Camera-type eye (tissue), 1 donor: ENCODE data around the gene INPP5J. TPM values are rescaled to one million over a fixed set of nuclear protein-coding genes. Genes with fewer than 3 reads are reported as not detected.

Experiments
- total RNA-seq: library from RNA; depleted of rRNA; stranded (reverse); fragments of >200 nt; gene quantifications from one replicate; pipeline ENCODE4 v1.2.3, GENCODE V29; 2014

INPP5J gene, protein sequence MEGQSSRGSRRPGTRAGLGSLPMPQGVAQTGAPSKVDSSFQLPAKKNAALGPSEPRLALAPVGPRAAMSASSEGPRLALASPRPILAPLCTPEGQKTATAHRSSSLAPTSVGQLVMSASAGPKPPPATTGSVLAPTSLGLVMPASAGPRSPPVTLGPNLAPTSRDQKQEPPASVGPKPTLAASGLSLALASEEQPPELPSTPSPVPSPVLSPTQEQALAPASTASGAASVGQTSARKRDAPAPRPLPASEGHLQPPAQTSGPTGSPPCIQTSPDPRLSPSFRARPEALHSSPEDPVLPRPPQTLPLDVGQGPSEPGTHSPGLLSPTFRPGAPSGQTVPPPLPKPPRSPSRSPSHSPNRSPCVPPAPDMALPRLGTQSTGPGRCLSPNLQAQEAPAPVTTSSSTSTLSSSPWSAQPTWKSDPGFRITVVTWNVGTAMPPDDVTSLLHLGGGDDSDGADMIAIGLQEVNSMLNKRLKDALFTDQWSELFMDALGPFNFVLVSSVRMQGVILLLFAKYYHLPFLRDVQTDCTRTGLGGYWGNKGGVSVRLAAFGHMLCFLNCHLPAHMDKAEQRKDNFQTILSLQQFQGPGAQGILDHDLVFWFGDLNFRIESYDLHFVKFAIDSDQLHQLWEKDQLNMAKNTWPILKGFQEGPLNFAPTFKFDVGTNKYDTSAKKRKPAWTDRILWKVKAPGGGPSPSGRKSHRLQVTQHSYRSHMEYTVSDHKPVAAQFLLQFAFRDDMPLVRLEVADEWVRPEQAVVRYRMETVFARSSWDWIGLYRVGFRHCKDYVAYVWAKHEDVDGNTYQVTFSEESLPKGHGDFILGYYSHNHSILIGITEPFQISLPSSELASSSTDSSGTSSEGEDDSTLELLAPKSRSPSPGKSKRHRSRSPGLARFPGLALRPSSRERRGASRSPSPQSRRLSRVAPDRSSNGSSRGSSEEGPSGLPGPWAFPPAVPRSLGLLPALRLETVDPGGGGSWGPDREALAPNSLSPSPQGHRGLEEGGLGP
- 2.7 TPM for total RNA-seq

DNA sequence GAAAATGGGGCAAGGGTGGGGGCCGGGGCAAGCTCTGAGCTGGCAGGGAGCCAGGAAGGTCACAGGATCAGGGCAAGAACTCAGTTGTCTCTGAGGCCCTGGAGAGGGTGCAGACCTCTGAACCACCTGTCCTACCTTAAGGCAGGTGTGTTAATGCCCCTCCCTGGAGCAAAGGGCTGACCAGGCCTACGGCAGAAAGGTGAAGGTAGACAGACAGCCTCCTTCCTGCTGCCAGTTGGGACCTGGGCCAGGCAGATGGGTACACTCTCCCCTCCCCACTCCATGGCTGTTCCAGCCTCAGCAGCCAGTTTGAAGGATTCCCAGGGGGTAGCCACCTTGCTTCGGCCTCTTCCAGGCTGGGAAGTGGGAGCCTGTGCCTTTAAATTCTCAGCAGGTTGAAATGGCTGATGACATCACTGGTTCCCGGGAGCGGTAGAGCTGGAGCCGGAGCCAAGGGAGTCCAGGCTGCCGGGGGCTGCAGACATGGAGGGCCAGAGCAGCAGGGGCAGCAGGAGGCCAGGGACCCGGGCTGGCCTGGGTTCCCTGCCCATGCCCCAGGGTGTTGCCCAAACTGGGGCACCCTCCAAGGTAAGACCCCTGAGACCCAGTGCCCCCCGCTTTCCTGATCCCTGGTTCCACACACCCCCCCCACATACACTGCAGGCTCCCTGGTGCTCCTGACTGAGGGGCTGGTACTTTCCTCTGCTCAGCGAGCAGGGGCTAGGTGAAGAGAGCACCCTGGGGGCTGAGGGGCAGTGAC is at the start of gene INPP5J:
Gene INPP5J, plus strand, starts transcription at position 435 of the 760 bp plus-strand sequence. Its CDS starts 49 bp downstream, at position 484.

DNA sequence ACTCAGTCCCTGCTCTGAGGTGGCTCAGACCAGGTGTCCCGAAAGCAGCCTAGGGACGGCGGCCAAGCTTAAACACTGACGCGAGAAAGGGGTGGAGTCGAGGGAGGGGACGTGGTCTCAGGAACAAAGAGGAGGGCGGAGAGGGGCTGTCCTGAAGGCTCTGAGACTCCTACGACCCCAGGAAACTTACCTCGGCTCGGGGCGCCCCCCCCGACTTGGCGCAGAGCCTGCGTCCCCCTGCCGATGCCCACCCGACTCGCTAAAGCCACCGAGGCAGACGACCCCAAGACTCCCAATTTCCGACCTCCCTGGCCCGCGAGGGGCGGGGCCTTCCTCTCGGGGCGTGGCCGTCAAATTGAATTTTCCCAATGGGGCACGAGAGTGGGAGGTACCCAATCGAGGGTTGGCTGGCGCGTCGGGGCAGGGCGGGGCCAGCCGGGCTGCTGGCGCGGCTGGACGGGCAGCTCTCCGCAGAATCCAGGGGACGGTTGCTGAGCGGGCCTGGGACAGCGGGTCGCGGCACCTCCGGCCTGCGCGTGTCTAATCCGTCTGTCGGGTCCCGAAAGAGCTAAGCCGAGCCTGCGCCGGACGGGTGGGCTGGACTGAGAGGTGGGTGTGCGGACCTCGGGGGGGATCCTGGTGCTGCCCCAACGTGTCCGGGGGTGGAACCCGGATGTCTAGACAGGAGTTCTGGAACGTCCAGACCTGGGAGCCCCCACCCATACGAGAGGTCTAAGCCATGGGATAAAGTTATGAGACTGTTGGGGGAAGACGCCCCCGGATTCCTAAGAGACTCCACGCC is 41.7 kb upstream of the INPP5J start, which contains the start of gene SMTN:
Gene SMTN, plus strand, starts transcription at position 471 of the 802 bp plus-strand sequence. CDS start 1,941 bp downstream, outside the sequence.

DNA sequence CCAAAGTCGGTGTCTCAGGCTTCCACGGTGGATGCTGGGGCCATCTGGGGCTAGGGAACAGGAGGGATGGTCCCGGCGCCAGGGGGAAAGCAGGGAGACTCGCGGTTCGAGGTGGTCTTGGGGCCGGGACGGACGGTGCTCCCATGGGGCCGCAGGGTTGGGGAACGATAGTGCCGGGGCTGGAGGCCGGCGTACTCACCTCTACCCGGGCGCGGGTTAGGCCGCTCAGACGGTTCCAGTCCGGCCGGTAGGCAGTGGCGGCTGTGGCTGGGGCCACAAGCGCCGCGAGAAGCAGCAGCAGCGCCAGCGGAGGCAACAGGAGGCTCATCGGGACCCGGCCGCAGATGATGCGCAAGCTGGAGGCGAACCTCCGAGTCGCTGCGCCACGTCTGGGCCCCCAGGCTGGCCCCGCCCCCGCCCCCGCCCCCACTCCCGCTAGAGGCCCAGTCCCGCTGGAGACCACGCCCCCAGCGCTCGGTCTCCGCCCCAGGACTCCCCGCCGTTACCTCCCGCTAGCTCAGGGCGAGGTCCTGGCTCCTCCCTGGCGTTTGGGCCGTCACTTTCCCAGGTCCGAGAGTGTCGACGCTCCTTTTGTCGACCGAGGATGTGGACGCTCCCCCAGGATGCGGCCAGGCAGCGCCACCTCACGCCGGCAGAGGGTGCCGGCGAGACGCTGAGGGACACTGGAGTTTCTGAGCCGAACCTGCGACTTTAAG is 15.4 kb upstream of the INPP5J start, which contains the start of gene SELENOM:
Gene SELENOM, minus strand, starts transcription at position 391 of the 716 bp plus-strand sequence. Its CDS starts 63 bp downstream, at position 328.

DNA sequence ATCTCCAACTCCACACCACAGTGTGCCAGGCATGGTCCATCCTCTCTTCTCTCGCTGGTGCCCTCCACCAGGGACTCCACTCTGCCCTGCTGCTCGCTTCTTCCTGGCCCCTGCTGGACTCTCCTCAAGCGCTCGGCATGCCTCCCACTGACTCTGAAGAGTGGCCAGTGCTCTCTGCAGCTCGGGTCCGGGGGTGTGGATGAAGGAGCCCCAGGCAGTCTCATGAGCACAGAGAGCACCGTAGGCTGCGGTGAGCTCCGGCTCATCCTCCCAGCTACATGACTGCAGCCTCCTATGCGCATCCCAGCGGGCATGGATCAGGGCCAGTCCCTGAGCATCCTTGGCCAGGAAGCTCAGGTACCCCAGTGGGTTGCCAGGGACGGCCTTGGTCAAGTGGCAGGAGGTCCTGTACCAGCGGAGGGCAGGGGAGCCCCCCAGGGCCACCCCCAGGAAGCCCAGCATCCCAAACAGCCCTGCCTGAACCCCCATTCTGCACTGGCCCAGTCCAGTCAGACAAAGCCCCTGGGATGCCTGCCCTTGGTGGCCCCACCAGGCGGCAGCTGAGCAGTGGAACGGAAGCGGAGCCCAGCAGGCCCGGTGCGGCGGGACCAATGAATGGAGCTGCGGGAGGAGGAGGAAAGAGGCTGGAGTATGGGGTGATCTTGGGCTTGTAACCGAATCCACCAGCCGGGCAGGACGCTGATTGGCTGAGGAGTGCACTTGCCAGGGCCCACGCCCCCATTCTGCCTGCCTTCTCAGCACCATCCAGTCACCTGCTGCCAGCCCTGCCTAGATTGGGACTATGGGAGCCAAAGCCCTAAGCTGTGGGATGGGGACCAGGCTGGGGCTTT is 17.3 kb downstream of the INPP5J start, which contains the start of gene PLA2G3:
Gene PLA2G3, minus strand, starts transcription at position 643 of the 851 bp plus-strand sequence. Its CDS starts 154 bp downstream, at position 489.

Other genes with a start within 250 kb of the INPP5J start
- gene MORC2, start 154.2 kb upstream of the INPP5J start, total RNA-seq = 28.5 TPM
- 141 TPM for gene TUG1, start 153.7 kb upstream of the INPP5J start, total RNA-seq
- gene SMTN, start 41.6 kb upstream of the INPP5J start, total RNA-seq = 97.1 TPM
- 63.3 TPM for gene SELENOM, start 15.4 kb upstream of the INPP5J start, total RNA-seq
- not detected for gene PLA2G3, start 17.5 kb downstream of the INPP5J start, total RNA-seq
- gene RNF185, start 37.2 kb downstream of the INPP5J start, total RNA-seq = 33.5 TPM
- 49.1 TPM for gene LIMK2, start 89.3 kb downstream of the INPP5J start, total RNA-seq
- gene PIK3IP1, start 169.5 kb downstream of the INPP5J start, total RNA-seq = 23.3 TPM
- 43.4 TPM for gene PATZ1, start 223.4 kb downstream of the INPP5J start, total RNA-seq